Measurements from ENCODE around the gene SLC2A13. TPM values are rescaled to one million over a fixed set of nuclear protein-coding genes. Genes with fewer than 3 reads are reported as not detected.
A peak's percentile ranks its signal among the peaks of the same experiment; 100 is the strongest.
"Not testable (repeated sequence)": the region's sequence is repeated elsewhere in the genome, so short reads cannot be mapped to it uniquely, and the experiment has no call there.

SLC2A13 gene
- total and polyA plus RNA-seq, 4 experiments from 2014 or later = 2.3 to 6.1 (median 4.2) TPM

GRCh38 chr12:40047002-40047401, 58.9 kb downstream of the SLC2A13 start:
- H3K4me3 Mint-ChIP-seq; CTCF ChIA-PET (ENCODE audit: partially characterized antibody); H3K9me3 Mint-ChIP-seq: not testable (repeated sequence)

DNA sequence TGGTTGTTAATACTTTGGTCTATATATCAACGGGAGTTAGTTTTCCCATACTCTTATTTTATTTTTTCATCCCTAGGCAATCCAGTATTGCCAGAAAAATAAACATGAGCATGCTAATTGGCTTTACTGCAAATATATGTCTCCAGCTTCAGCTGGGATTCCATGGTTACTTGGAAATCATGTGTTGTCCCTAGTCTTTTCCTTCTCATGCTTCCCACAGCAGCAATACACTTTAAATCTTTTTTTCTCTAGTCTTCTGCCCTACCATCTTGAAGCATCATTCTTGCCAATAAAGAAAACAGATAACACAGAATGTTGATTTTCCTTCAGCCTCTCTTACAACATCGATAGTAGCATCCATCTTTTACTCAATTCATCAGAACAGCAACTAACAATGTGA, 60.2 kb downstream of the SLC2A13 start:
- ChIA-PET CTCF (ENCODE audit: partially characterized antibody) (no interaction called here), POLR2A (ENCODE audit: partially characterized antibody) (no interaction called here)

More at GRCh38 chr12:40047002-40047401, 58.9 kb downstream of the SLC2A13 start:
- H3K4me1 Mint-ChIP-seq; H3K36me3 ChIP-seq (ENCODE audit: insufficient read depth, low read length); intact Hi-C loops (cut with micrococcal nuclease); H3K4me3 ChIP-seq (ENCODE audit: low read length in 2 of 2); H3K27me3 ChIP-seq (ENCODE audit: insufficient read depth, low read length); POLR2A ChIA-PET (ENCODE audit: partially characterized antibody); H3K27me3 Mint-ChIP-seq; H3K9me3 ChIP-seq (ENCODE audit: control insufficient read depth in 1 of 2, low read length in 2 of 2); H3K36me3 Mint-ChIP-seq; H3K4me1 ChIP-seq (ENCODE audit: insufficient read depth, low read length); DNase-seq; H3K27ac Mint-ChIP-seq; H3K27ac ChIP-seq (ENCODE audit: low read depth, low read length): not testable (repeated sequence)

GRCh38 chr12:40044396-40044795, 61.5 kb downstream of the SLC2A13 start:
- Mint-ChIP-seq H3K36me3 (no peaks in the 10 kb centered on the region), H3K4me3 (no peak overlapping the region), H3K27ac (no peak overlapping the region), H3K4me1 (no peaks in the 10 kb centered on the region), H3K27me3 (no peaks in the 10 kb centered on the region), H3K9me3 (no peaks in the 10 kb centered on the region)
- H3K27me3 ChIP-seq (ENCODE audit: insufficient read depth, low read length) = no peaks in the 10 kb centered on the region
- POLR2A ChIA-PET (ENCODE audit: partially characterized antibody) = no interaction called here
- H3K4me3 ChIP-seq (ENCODE audit: low read length in 2 of 2) = no peak overlapping the region
- no peaks in the 10 kb centered on the region for H3K4me1 ChIP-seq (ENCODE audit: insufficient read depth, low read length)
- no peaks in the 10 kb centered on the region for H3K9me3 ChIP-seq (ENCODE audit: control insufficient read depth in 1 of 2, low read length in 2 of 2)
- CTCF ChIA-PET (ENCODE audit: partially characterized antibody) = no interaction called here
- intact Hi-C loops (cut with micrococcal nuclease) = no loop called here
- H3K36me3 ChIP-seq (ENCODE audit: insufficient read depth, low read length) = no peaks in the 10 kb centered on the region
- H3K27ac ChIP-seq (ENCODE audit: low read depth, low read length) = no peak overlapping the region
- no peak for DNase-seq

More for the DNA sequence above, 60.2 kb downstream of the SLC2A13 start:
- no peaks in the 10 kb centered on the region for H3K27me3 ChIP-seq (ENCODE audit: insufficient read depth, low read length)
- H3K4me1 Mint-ChIP-seq = no peaks in the 10 kb centered on the region
- no peaks in the 10 kb centered on the region for H3K9me3 Mint-ChIP-seq
- H3K4me3 ChIP-seq (ENCODE audit: low read length in 2 of 2) = no peak overlapping the region
- H3K4me1 ChIP-seq (ENCODE audit: insufficient read depth, low read length) = no peaks in the 10 kb centered on the region
- no peaks in the 10 kb centered on the region for H3K27me3 Mint-ChIP-seq
- H3K4me3 Mint-ChIP-seq = no peak overlapping the region
- H3K36me3 ChIP-seq (ENCODE audit: insufficient read depth, low read length) = no peaks in the 10 kb centered on the region
- H3K27ac Mint-ChIP-seq = no peak overlapping the region
- no peak overlapping the region for H3K27ac ChIP-seq (ENCODE audit: low read depth, low read length)
- no peaks in the 10 kb centered on the region for H3K36me3 Mint-ChIP-seq
- no peak for DNase-seq
- intact Hi-C loops (cut with micrococcal nuclease) = no loop called here
- H3K9me3 ChIP-seq (ENCODE audit: control insufficient read depth in 1 of 2, low read length in 2 of 2) = no peaks in the 10 kb centered on the region

- Mint-ChIP-seq H3K36me3 (no peaks in the 10 kb centered on the region), H3K9me3 (no peaks in the 10 kb centered on the region), H3K27ac (no peak overlapping the region), H3K4me3 (no peak overlapping the region), H3K4me1 (no peaks in the 10 kb centered on the region), H3K27me3 (no peaks in the 10 kb centered on the region)
- no peak overlapping the region for H3K27ac ChIP-seq (ENCODE audit: low read depth, low read length)
- POLR2A ChIA-PET (ENCODE audit: partially characterized antibody) = no interaction called here
- no peaks in the 10 kb centered on the region for H3K4me1 ChIP-seq (ENCODE audit: insufficient read depth, low read length)
- no peaks in the 10 kb centered on the region for H3K27me3 ChIP-seq (ENCODE audit: insufficient read depth, low read length)
- DNase-seq = no peak
- H3K36me3 ChIP-seq (ENCODE audit: insufficient read depth, low read length) = no peaks in the 10 kb centered on the region
- H3K4me3 ChIP-seq (ENCODE audit: low read length in 2 of 2) = no peak overlapping the region
- intact Hi-C loops (cut with micrococcal nuclease) = no loop called here
- CTCF ChIA-PET (ENCODE audit: partially characterized antibody) = interaction anchor here (3.4 kb wide), 1 partner anchor 28 kb away, joined by 16 read pairs; no protein-coding TSS in a partner anchor
- no peaks in the 10 kb centered on the region for H3K9me3 ChIP-seq (ENCODE audit: control insufficient read depth in 1 of 2, low read length in 2 of 2)
Observed at GRCh38 chr12:40039598-40039997, 66.3 kb downstream of the SLC2A13 start.

DNA sequence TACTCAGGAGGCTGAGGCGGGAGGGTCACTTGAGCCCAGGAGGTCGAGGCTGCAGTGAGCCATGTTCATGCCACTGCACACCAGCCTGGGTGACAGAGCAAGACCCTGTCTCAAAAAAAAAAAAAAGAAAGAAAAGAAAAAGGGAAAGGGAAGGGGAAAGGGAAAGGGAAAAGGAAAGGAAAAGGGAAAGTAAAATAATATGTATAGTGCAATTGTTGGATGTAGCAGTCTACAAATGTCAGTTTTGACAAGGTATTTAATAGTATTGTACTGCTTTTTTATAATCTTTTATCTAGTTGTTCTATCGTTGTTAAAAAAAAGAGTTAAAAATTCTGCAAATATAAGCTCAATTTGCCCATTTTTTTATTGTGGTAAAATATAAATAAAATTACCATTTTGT, 67.3 kb downstream of the SLC2A13 start:
- ChIA-PET CTCF (ENCODE audit: partially characterized antibody) (interaction anchor here (3.4 kb wide), 1 partner anchor 27 kb away, joined by 16 read pairs; no protein-coding TSS in a partner anchor), POLR2A (ENCODE audit: partially characterized antibody) (no interaction called here)
- intact Hi-C loops (cut with micrococcal nuclease) = no loop called here
- Mint-ChIP-seq H3K36me3 (no peaks in the 10 kb centered on the region), H3K27me3 (no peaks in the 10 kb centered on the region), H3K9me3 (no peaks in the 10 kb centered on the region), H3K4me3 (no peak overlapping the region), H3K27ac (no peak overlapping the region), H3K4me1 (no peaks in the 10 kb centered on the region)
- DNase-seq = no peak
- Histone ChIP-seq H3K27me3 (ENCODE audit: insufficient read depth, low read length) (no peaks in the 10 kb centered on the region), H3K4me1 (ENCODE audit: insufficient read depth, low read length) (no peaks in the 10 kb centered on the region), H3K9me3 (ENCODE audit: control insufficient read depth in 1 of 2, low read length in 2 of 2) (no peaks in the 10 kb centered on the region), H3K4me3 (ENCODE audit: low read length in 2 of 2) (no peak overlapping the region), H3K27ac (ENCODE audit: low read depth, low read length) (no peak overlapping the region), H3K36me3 (ENCODE audit: insufficient read depth, low read length) (no peaks in the 10 kb centered on the region)

- POLR2A ChIA-PET (ENCODE audit: partially characterized antibody) = no interaction called here
- CTCF ChIA-PET (ENCODE audit: partially characterized antibody) = interaction anchor here (1.6 to 2.5 kb wide), 2 partner anchors 24 to 72 kb away, joined by 3 to 11 read pairs; partner anchors contain the start of gene SLC2A13
- H3K4me1 Mint-ChIP-seq = peaks cover 0 to 3% (median 0%) of the 10 kb centered on the region in 4 donors
Observed at GRCh38 chr12:40034712-40035111, 71.2 kb downstream of the SLC2A13 start.

GRCh38 chr12:40034156-40034555, 71.7 kb downstream of the SLC2A13 start:
- intact Hi-C loops (cut with micrococcal nuclease) = no loop called here
- no peak overlapping the region for H3K27ac Mint-ChIP-seq
- CTCF ChIA-PET (ENCODE audit: partially characterized antibody) = interaction anchor here (0.9 to 2.5 kb wide), 3 partner anchors 18 to 72 kb away, joined by 3 to 11 read pairs (median 3); partner anchors contain the start of gene SLC2A13
- Histone ChIP-seq H3K9me3 (ENCODE audit: control insufficient read depth in 1 of 2, low read length in 2 of 2) (no peaks in the 10 kb centered on the region), H3K27ac (ENCODE audit: low read depth, low read length) (no peak overlapping the region), H3K27me3 (ENCODE audit: insufficient read depth, low read length) (no peaks in the 10 kb centered on the region), H3K36me3 (ENCODE audit: insufficient read depth, low read length) (no peaks in the 10 kb centered on the region), H3K4me3 (ENCODE audit: low read length in 2 of 2) (no peak overlapping the region), H3K4me1 (ENCODE audit: insufficient read depth, low read length) (no peaks in the 10 kb centered on the region)
- no peaks in the 10 kb centered on the region for H3K27me3 Mint-ChIP-seq
- no peak overlapping the region for H3K4me3 Mint-ChIP-seq
- H3K36me3 Mint-ChIP-seq = no peaks in the 10 kb centered on the region
- no peak for DNase-seq
- H3K9me3 Mint-ChIP-seq = no peaks in the 10 kb centered on the region
- peaks cover 0 to 3% (median 0%) of the 10 kb centered on the region in 4 donors for H3K4me1 Mint-ChIP-seq
- POLR2A ChIA-PET (ENCODE audit: partially characterized antibody) = no interaction called here

More at GRCh38 chr12:40034712-40035111, 71.2 kb downstream of the SLC2A13 start:
- Mint-ChIP-seq H3K27ac (no peak overlapping the region), H3K27me3 (no peaks in the 10 kb centered on the region), H3K9me3 (no peaks in the 10 kb centered on the region), H3K36me3 (no peaks in the 10 kb centered on the region), H3K4me3 (no peak overlapping the region)
- Histone ChIP-seq H3K27ac (ENCODE audit: low read depth, low read length) (no peak overlapping the region), H3K27me3 (ENCODE audit: insufficient read depth, low read length) (no peaks in the 10 kb centered on the region), H3K4me3 (ENCODE audit: low read length in 2 of 2) (no peak overlapping the region), H3K36me3 (ENCODE audit: insufficient read depth, low read length) (no peaks in the 10 kb centered on the region), H3K4me1 (ENCODE audit: insufficient read depth, low read length) (no peaks in the 10 kb centered on the region), H3K9me3 (ENCODE audit: control insufficient read depth in 1 of 2, low read length in 2 of 2) (no peaks in the 10 kb centered on the region)
- intact Hi-C loops (cut with micrococcal nuclease) = no loop called here
- no peak for DNase-seq

- H3K36me3 ChIP-seq (ENCODE audit: insufficient read depth, low read length) = no peaks in the 10 kb centered on the region
- H3K4me1 ChIP-seq (ENCODE audit: insufficient read depth, low read length) = no peaks in the 10 kb centered on the region
- Mint-ChIP-seq H3K27ac (peak overlapping the region in 1 of 7 donors; percentile 58), H3K9me3 (no peaks in the 10 kb centered on the region), H3K4me3 (no peak overlapping the region), H3K36me3 (peaks cover 0 to 3% of the 10 kb centered on the region in 2 donors), H3K27me3 (no peaks in the 10 kb centered on the region), H3K4me1 (peaks cover 0 to 3% (median 0%) of the 10 kb centered on the region in 4 donors)
- no peaks in the 10 kb centered on the region for H3K27me3 ChIP-seq (ENCODE audit: insufficient read depth, low read length)
- H3K27ac ChIP-seq (ENCODE audit: low read depth, low read length) = no peak overlapping the region
- peak in 1 of 5 donors; percentile 31 for DNase-seq
- H3K9me3 ChIP-seq (ENCODE audit: control insufficient read depth in 1 of 2, low read length in 2 of 2) = no peaks in the 10 kb centered on the region
- CTCF ChIA-PET (ENCODE audit: partially characterized antibody) = interaction anchor here (0.9 to 1.2 kb wide), 2 partner anchors 17 to 22 kb away, joined by 3 read pairs; no protein-coding TSS in a partner anchor
- intact Hi-C loops (cut with micrococcal nuclease) = no loop called here
- POLR2A ChIA-PET (ENCODE audit: partially characterized antibody) = no interaction called here
- no peak overlapping the region for H3K4me3 ChIP-seq (ENCODE audit: low read length in 2 of 2)
Observed at GRCh38 chr12:40033242-40033630, 72.6 kb downstream of the SLC2A13 start.
